ENCODE results near the gene TUBB4A. TPM values are rescaled to one million over a fixed set of nuclear protein-coding genes. Genes with fewer than 3 reads are reported as not detected.

Gene TUBB4A
- total and polyA plus RNA-seq, 10 of the 15 experiments (the other 5 are each of a cell fraction or from before 2014, with no cell fraction given): 0.29 to 22.4 (median 3.8) TPM

DNA sequence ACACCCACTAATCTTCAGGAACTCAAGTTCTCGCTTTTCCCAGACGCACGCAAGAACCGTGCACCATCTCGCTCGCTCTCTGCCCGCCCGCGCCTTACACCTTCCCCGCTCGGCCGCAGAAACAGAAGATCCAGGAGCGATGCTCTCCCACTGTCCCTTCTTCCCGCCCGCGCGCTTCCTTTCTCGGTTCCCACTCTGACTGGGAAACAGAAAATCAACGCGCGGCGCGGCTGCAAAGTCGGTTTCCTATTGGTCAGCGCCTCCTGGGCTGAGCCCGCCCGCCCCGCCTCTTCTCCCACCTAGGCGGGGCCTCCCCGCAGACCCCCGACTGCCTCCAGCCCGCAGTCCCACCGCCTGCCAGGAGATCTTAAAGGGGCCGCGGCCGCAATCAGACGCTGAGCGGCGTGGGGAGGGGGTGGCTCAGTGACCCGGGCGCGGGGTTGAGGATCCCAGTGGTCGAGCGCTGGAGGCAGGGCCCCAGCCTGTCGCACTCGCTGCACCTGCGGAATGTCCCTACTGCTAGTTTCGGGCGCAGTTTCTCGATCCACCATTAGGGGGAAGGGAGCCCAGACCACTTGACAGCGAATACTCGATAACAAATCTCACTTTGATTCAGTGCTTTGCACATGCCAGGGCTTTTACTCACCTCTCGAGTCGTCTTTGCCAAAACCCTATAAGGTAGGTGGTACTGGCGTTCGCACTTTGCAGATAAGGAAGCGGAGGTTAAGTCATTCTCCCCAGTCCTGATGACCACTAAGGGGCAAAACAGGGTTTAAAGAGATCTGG, 41.8 kb downstream of the TUBB4A start:
- FAIRE-seq (peak; percentile 99), DNase-seq (ENCODE audit: low read depth, low spot score) (peak; percentile 89), ATAC-seq (peak; percentile 84)
- TSS peak; percentile 85 for BruUV-seq (replicated peaks)
- Histone ChIP-seq H4K20me1 (ENCODE audit: control insufficient read depth, insufficient read depth) (no peaks in the 10 kb centered on the region), H3K79me2 (ENCODE audit: control insufficient read depth, insufficient read depth, low read length) (peaks cover 18% of the 10 kb centered on the region), H3K9me3 (replicated peaks; ENCODE audit: control insufficient read depth, insufficient read depth, low read length) (peaks cover 2% of the 10 kb centered on the region; the same call in 1 of the 3 replicates), H3K9ac (ENCODE audit: control insufficient read depth, insufficient read depth, low read length) (peak overlapping the region; percentile 82), H2AFZ (ENCODE audit: control insufficient read depth, low read depth, low read length) (peak overlapping the region; percentile 81), H3K4me1 (ENCODE audit: control insufficient read depth, insufficient read depth, low read length) (peaks cover 10% of the 10 kb centered on the region), H3K4me2 (ENCODE audit: control insufficient read depth, insufficient read depth) (peak overlapping the region; percentile 73), H3K36me3 (ENCODE audit: control insufficient read depth in 2 of 2, insufficient read depth in 2 of 2, low read length in 1 of 2) (peaks cover 3 to 9% of the 10 kb centered on the region in 2 experiments; a peak in 3 of 4 replicates), H3K4me3 (peak overlapping the region; percentile 80), H3K27ac (ENCODE audit: control insufficient read depth, insufficient read depth) (peak overlapping the region; percentile 94), H3K27me3 (replicated peaks in 1 of 2; ENCODE audit: control insufficient read depth in 2 of 2, insufficient read depth in 2 of 2, low read length in 1 of 2) (no peaks in the 10 kb centered on the region)
- intact Hi-C loops (cut with micrococcal nuclease; ENCODE audit: unreplicated experiment) (loop anchor here (1.0 kb wide), 1 partner anchor 35 kb away; no protein-coding TSS in a partner anchor), in situ Hi-C loops (cut with MboI) (no loop called here)
- under 1% methylated on average over 57 of the region's 57 CpGs for WGBS (ENCODE audit: insufficient coverage, insufficient replicate concordance, low lambda C conversion rate, missing lambda C conversion rate)
- CTCF ChIA-PET: interaction anchor here (2.0 kb wide), 1 partner anchor 22 kb away, joined by 7 read pairs; the partner anchor contains the start of gene DENND1C
- RAD21 ChIA-PET (ENCODE audit: unreplicated experiment): interaction anchor here (0.6 to 2.1 kb wide), 9 partner anchors 20 to 402 kb away, joined by 3 to 11 read pairs (median 3); partner anchors contain the start of genes CLPP and DENND1C
- POLR2A ChIA-PET: interaction anchor here (0.7 to 1.8 kb wide), 2 partner anchors 21 to 343 kb away, joined by 9 to 10 read pairs; partner anchors contain the start of gene DENND1C
- SMC1A ChIA-PET (ENCODE audit: uncharacterized antibody, unreplicated experiment): interaction anchor here (1.1 kb wide), 1 partner anchor 62 kb away, joined by 3 read pairs; no protein-coding TSS in a partner anchor
- peak; percentile 97 for TF ChIP-seq ZNF217 (IDR thresholded peaks at IDR 0.05)
- no peak for TF ChIP-seq REST (IDR thresholded peaks at IDR 0.05; ENCODE audit: low read depth, low read length)
- TF ChIP-seq YY1 (IDR thresholded peaks at IDR 0.05; ENCODE audit: low read depth, low read length): 0 out of 2 replicates have a peak, but pooled peaks have one; percentile 21
- no peak; the same call in 1 of the 2 replicates for TF ChIP-seq ZSCAN29 (IDR thresholded peaks at IDR 0.05)
- TF ChIP-seq MYC (IDR thresholded peaks at IDR 0.05; ENCODE audit: insufficient read depth, insufficient read length, insufficient replicate concordance, low read length, severe bottlenecking): no peak
- TF ChIP-seq, protein P1, sequence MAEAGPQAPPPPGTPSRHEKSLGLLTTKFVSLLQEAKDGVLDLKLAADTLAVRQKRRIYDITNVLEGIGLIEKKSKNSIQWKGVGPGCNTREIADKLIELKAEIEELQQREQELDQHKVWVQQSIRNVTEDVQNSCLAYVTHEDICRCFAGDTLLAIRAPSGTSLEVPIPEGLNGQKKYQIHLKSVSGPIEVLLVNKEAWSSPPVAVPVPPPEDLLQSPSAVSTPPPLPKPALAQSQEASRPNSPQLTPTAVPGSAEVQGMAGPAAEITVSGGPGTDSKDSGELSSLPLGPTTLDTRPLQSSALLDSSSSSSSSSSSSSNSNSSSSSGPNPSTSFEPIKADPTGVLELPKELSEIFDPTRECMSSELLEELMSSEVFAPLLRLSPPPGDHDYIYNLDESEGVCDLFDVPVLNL (IDR thresholded peaks at IDR 0.05; ENCODE audit: low read depth, low read length): peak; percentile 28; the same call in 1 of the 2 replicates
- peak; percentile 57 for TF ChIP-seq SIN3A (IDR thresholded peaks at IDR 0.05; ENCODE audit: low read depth, low read length)
- peak; percentile 63; the same call in 1 of the 2 replicates for TF ChIP-seq TCF3 (IDR thresholded peaks at IDR 0.05; ENCODE audit: borderline replicate concordance, insufficient read depth, low read depth, low read length)
- TF ChIP-seq YBX1 (IDR thresholded peaks at IDR 0.05): no peak
- no peak for TF ChIP-seq TARDBP (IDR thresholded peaks at IDR 0.05; ENCODE audit: borderline replicate concordance)
- 0 out of 4 replicates have a peak, but pooled peaks of 1 of the 2 experiments have one; percentile 25 for TF ChIP-seq SRF (IDR thresholded peaks at IDR 0.05; ENCODE audit: low read depth in 2 of 2, low read length in 2 of 2)
- no peak for TF ChIP-seq ZNF274 (IDR thresholded peaks at IDR 0.05; ENCODE audit: insufficient read depth, insufficient read length)
- TF ChIP-seq, protein P2, sequence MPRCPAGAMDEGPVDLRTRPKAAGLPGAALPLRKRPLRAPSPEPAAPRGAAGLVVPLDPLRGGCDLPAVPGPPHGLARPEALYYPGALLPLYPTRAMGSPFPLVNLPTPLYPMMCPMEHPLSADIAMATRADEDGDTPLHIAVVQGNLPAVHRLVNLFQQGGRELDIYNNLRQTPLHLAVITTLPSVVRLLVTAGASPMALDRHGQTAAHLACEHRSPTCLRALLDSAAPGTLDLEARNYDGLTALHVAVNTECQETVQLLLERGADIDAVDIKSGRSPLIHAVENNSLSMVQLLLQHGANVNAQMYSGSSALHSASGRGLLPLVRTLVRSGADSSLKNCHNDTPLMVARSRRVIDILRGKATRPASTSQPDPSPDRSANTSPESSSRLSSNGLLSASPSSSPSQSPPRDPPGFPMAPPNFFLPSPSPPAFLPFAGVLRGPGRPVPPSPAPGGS (IDR thresholded peaks at IDR 0.05; ENCODE audit: borderline replicate concordance, insufficient read depth, low read depth, low read length, poor library complexity, severe bottlenecking): no peak
- peak; percentile 65; the same call in 1 of the 2 replicates for TF ChIP-seq RB1 (IDR thresholded peaks at IDR 0.05; ENCODE audit: borderline replicate concordance)
- 0 out of 2 replicates have a peak, but pooled peaks have one; percentile 11 for TF ChIP-seq RFX5 (IDR thresholded peaks at IDR 0.05; ENCODE audit: low read depth, low read length)

All from GM12878 (cell line).